HepG2 (cell line): Measurements from ENCODE around the gene TSC1.

Experiments
- CREB1 ChIP-seq, 2 experiments: fragments of 450-650 bp in 1 of 2; IDR thresholded peaks; 2 replicates each; pipeline ENCODE4 v1.6.1; 2016 to 2017; ENCODE audit warnings: control low read depth in 1 of 2, mild to moderate bottlenecking in 1 of 2, missing compliant biosample characterization in 1 of 2, missing genetic modification characterization in 1 of 2
- CTCF ChIP-seq: sonication (generic); formaldehyde crosslinking; IDR thresholded peaks from 2 replicates; pipeline ENCODE4 v1.5.0; 2020; ENCODE audit warnings: mild to moderate bottlenecking, missing genetic modification reagents, moderate library complexity
- DNMT1 ChIP-seq: sonication (generic); formaldehyde crosslinking; IDR thresholded peaks from 2 replicates; pipeline ENCODE4 v1.5.1; 2020; ENCODE audit warnings: mild to moderate bottlenecking, missing genetic modification reagents
- IKZF1 ChIP-seq: fragments of 450-650 bp; IDR thresholded peaks from 2 replicates; pipeline ENCODE4 v1.7.1; 2016
- MAFK ChIP-seq, 2 experiments: IDR thresholded peaks in 1 of 2; conservative IDR thresholded peaks in 1 of 2; 2 replicates each; pipeline ENCODE4 v1.6.1; 2011; ENCODE audit warnings: improper control_type of control experiment in 2 of 2, low read length in 2 of 2
- POLR2A ChIP-seq, 2 experiments: IDR thresholded peaks; 2 replicates each; pipeline ENCODE4 v1.6.1; 2011; ENCODE audit warnings: low read depth in 2 of 2, low read length in 2 of 2, mild to moderate bottlenecking in 1 of 2, moderate library complexity in 1 of 2; ENCODE audit not compliant: insufficient read depth in 1 of 2
- PRPF4 ChIP-seq: fragments of 200-400 bp; formaldehyde crosslinking; IDR thresholded peaks from 2 replicates; pipeline ENCODE4 v1.6.1; 2016; ENCODE audit warnings: low read length, low read depth; ENCODE audit not compliant: poor library complexity, severe bottlenecking
- RBM22 ChIP-seq: fragments of 200-400 bp; formaldehyde crosslinking; optimal IDR thresholded peaks from 2 replicates; pipeline ENCODE3; 2017; ENCODE audit warnings: mild to moderate bottlenecking, low read length, moderate library complexity
- RFX5 ChIP-seq: IDR thresholded peaks from 2 replicates; pipeline ENCODE4 v1.6.1; 2011; ENCODE audit warnings: low read depth, low read length, improper control_type of control experiment
- TF ChIP-seq, protein P1 (sequence below): IDR thresholded peaks from 2 replicates; pipeline ENCODE4 v1.6.1; 2016; ENCODE audit warnings: missing genetic modification reagents, missing compliant biosample characterization
- TF ChIP-seq, protein P2 (sequence below): sonication (generic); formaldehyde crosslinking; IDR thresholded peaks from 2 replicates; pipeline ENCODE4 v1.9.0; 2021; ENCODE audit warnings: missing genetic modification reagents, borderline replicate concordance

DNA sequence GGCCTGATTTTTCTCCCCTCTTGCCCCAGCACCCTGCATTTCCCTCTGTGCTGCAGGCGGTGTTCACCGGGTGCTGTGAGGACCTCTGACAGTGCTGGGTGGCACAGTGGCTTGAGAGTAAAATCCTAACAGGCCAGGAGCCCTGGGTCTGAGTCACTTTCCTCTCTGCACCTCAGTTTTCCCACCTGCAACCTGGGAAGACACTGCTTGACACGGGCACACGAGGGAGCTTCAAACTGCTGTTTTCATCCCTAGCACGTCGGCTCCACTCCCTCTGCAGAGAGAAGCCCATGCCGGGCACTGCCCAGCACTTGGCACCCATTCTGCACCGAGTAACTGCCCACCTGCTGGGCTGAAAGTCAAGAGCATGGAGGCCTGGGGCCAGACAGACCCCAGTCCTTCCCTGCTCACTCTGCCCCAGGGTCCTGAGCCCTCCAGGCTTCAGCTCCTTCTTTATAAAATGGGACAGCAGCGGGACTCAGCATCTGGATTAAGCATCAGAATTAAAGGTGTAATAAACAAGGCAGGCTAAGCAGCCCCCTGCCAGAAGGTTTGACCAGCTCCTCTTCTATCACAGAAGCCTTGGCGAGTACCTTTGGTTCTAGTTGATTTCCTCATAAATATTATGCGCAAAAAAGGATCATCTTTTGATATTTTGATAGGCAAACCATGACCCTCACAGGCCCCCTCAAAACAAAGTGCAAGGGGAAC is 39.2 kb upstream of the TSC1 start:
- TF ChIP-seq IKZF1 (no peak), MAFK (conservative IDR thresholded peaks at IDR 0.05 in 1 of 2, IDR thresholded peaks at IDR 0.05 in 1 of 2; ENCODE audit: low read length in 2 of 2) (no peak), DNMT1 (CRISPR knock-in tag) (no peak), CREB1 (IDR thresholded peaks at IDR 0.05) (no peak), CREB1 (CRISPR knock-in tag; IDR thresholded peaks at IDR 0.05) (no peak), PRPF4 (no peak), RBM22 (no peak), CTCF (CRISPR knock-in tag) (no peak), RFX5 (no peak), POLR2A (IDR thresholded peaks at IDR 0.05; ENCODE audit: insufficient read depth in 1 of 2, low read depth in 2 of 2, low read length in 2 of 2) (no peak)
- TF ChIP-seq, protein P1, sequence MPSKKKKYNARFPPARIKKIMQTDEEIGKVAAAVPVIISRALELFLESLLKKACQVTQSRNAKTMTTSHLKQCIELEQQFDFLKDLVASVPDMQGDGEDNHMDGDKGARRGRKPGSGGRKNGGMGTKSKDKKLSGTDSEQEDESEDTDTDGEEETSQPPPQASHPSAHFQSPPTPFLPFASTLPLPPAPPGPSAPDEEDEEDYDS (CRISPR knock-in tag): no peak
- TF ChIP-seq, protein P2, sequence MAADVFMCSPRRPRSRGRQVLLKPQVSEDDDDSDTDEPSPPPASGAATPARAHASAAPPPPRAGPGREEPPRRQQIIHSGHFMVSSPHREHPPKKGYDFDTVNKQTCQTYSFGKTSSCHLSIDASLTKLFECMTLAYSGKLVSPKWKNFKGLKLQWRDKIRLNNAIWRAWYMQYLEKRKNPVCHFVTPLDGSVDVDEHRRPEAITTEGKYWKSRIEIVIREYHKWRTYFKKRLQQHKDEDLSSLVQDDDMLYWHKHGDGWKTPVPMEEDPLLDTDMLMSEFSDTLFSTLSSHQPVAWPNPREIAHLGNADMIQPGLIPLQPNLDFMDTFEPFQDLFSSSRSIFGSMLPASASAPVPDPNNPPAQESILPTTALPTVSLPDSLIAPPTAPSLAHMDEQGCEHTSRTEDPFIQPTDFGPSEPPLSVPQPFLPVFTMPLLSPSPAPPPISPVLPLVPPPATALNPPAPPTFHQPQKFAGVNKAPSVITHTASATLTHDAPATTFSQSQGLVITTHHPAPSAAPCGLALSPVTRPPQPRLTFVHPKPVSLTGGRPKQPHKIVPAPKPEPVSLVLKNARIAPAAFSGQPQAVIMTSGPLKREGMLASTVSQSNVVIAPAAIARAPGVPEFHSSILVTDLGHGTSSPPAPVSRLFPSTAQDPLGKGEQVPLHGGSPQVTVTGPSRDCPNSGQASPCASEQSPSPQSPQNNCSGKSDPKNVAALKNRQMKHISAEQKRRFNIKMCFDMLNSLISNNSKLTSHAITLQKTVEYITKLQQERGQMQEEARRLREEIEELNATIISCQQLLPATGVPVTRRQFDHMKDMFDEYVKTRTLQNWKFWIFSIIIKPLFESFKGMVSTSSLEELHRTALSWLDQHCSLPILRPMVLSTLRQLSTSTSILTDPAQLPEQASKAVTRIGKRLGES (CRISPR knock-in tag): no peak
